K562 (cell line): ENCODE data around the gene KLK1. TPM values are rescaled to one million over a fixed set of nuclear protein-coding genes. Genes with fewer than 3 reads are reported as not detected.

Source experiments
- CBX2 ChIP-seq: fragments of 200-600 bp; sonication (generic); IDR thresholded peaks from one replicate; pipeline ENCODE4 v1.6.1; 2012; ENCODE audit warnings: mild to moderate bottlenecking, low read length, inconsistent platforms; ENCODE audit not compliant: insufficient read depth, poor library complexity, severe bottlenecking
- CEBPG ChIP-seq, 3 experiments: fragments of 200-800 bp in 1 of 3; sonication (Bioruptor generic) in 1 of 3; sonication (generic) in 1 of 3; formaldehyde crosslinking in 1 of 3; IDR thresholded peaks in 2 of 3; conservative IDR thresholded peaks in 1 of 3; 2 replicates each; pipeline versions ENCODE4 v1.6.1 to v1.8.0; 2016 to 2022; ENCODE audit warnings: missing compliant biosample characterization in 2 of 3, missing genetic modification characterization in 2 of 3, mild to moderate bottlenecking in 1 of 3, missing genetic modification reagents in 1 of 3
- DMBX1 ChIP-seq: fragments of 250-450 bp; sonication (Bioruptor Pico); IDR thresholded peaks from 2 replicates; pipeline ENCODE4 v1.8.0; 2022; ENCODE audit warnings: inconsistent platforms, mild to moderate bottlenecking, moderate library complexity, borderline replicate concordance
- GATA2 ChIP-seq: sonication (generic); formaldehyde crosslinking; IDR thresholded peaks from 2 replicates; pipeline ENCODE4 v1.4.0; 2020; ENCODE audit warnings: mild to moderate bottlenecking, missing genetic modification reagents
- NELFE ChIP-seq: IDR thresholded peaks from 2 replicates; pipeline ENCODE4 v1.6.1; 2011; ENCODE audit warnings: mild to moderate bottlenecking; ENCODE audit not compliant: insufficient read depth, insufficient read length
- NFXL1 ChIP-seq: fragments of 450-650 bp; formaldehyde crosslinking; IDR thresholded peaks from 2 replicates; pipeline ENCODE4 v1.4.0; 2021; ENCODE audit warnings: mild to moderate bottlenecking
- NONO ChIP-seq, 2 experiments: fragments of 200-400 bp in 1 of 2; fragments of 450-650 bp in 1 of 2; formaldehyde crosslinking in 1 of 2; IDR thresholded peaks; 2 replicates each; pipeline ENCODE4 v1.6.1; 2017; ENCODE audit warnings: low read depth in 2 of 2, mild to moderate bottlenecking in 2 of 2, moderate library complexity in 2 of 2, low read length in 1 of 2
- ZNF766 ChIP-seq: fragments of 200-800 bp; sonication (Bioruptor generic); conservative IDR thresholded peaks from 2 replicates; pipeline ENCODE4 v1.6.1; 2016; ENCODE audit warnings: missing genetic modification characterization, missing compliant biosample characterization
- polyA plus RNA-seq, 8 experiments: library from polyadenylated mRNA; depleted of rRNA in 4 of 8; stranded (reverse) in 5 of 8; unstranded in 3 of 8; fragments of >200 nt; fragmentation: Nextera tagmentation in 2 of 8; fragmentation: Illumina TruSeq in 1 of 8; extraction: Ambion mirVana in 2 of 8; extraction: Trizol in 1 of 8; gene quantifications; 2 replicates each; pipeline versions ENCODE4 v1.2.1 to v1.2.3, GENCODE V29; 2011 to 2014; ENCODE audit warnings: inconsistent platforms in 1 of 8, missing spikeins in 1 of 8
- total RNA-seq, 7 experiments: library from RNA; depleted of rRNA in 6 of 7; stranded (reverse); fragments of >200 nt in 6 of 7; fragmentation: Illumina TruSeq in 2 of 7; extraction: Trizol in 2 of 7; gene quantifications; 2 replicates each; pipeline versions ENCODE4 v1.2.1 to v1.2.3, GENCODE V29; 2011 to 2021; ENCODE audit warnings: low replicate concordance in 1 of 7
- TF ChIP-seq, protein P1 (sequence below): sonication (generic); formaldehyde crosslinking; IDR thresholded peaks from 2 replicates; pipeline ENCODE4 v1.8.0; 2022; ENCODE audit warnings: missing genetic modification reagents, mild to moderate bottlenecking, borderline replicate concordance
- TF ChIP-seq, protein P2 (sequence below): fragments of 450-650 bp; formaldehyde crosslinking; IDR thresholded peaks from 2 replicates; pipeline ENCODE4 v1.4.0; 2020; ENCODE audit warnings: mild to moderate bottlenecking
- TF ChIP-seq, protein P3 (sequence below): fragments of 250-450 bp; sonication (Bioruptor Pico); IDR thresholded peaks from 2 replicates; pipeline ENCODE4 v1.4.0; 2020; ENCODE audit warnings: mild to moderate bottlenecking, moderate library complexity
- TF ChIP-seq, protein P4 (sequence below): sonication (generic); formaldehyde crosslinking; IDR thresholded peaks from 2 replicates; pipeline ENCODE4 v1.4.0; 2020; ENCODE audit warnings: mild to moderate bottlenecking, missing genetic modification reagents
- TF ChIP-seq, protein P5 (sequence below): fragments of 250-450 bp; sonication (Bioruptor Pico); IDR thresholded peaks from 2 replicates; pipeline ENCODE4 v1.9.0; 2021; ENCODE audit warnings: mild to moderate bottlenecking, inconsistent platforms

KLK1 gene
- total and polyA plus RNA-seq, 9 of the 15 experiments (the other 6 are each of a cell fraction or from before 2014, with no cell fraction given), result 0.87 to 15.4 (median 9.1) TPM

DNA sequence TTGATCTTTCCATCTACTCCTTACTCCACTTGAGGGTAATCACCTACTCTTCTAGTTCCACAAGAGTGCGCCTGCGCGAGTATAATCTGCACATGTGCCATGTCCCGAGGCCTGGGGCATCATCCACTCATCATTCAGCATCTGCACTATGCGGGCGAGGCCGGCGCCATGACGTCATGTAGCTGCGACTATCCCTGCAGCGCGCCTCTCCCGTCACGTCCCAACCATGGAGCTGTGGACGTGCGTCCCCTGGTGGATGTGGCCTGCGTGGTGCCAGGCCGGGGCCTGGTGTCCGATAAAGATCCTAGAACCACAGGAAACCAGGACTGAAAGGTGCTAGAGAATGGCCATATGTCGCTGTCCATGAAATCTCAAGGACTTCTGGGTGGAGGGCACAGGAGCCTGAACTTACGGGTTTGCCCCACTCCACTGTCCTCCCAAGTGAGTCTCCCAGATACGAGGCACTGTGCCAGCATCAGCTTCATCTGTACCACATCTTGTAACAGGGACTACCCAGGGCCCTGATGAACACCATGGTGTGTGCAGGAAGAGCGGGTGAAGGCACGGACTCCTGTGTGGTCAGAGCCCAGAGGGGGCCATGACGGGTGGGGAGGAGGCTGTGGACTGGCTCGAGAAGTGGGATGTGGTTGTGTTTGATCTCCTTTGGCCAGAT, 47.0 kb upstream of the KLK1 start (continued):
- TF ChIP-seq, protein P1, sequence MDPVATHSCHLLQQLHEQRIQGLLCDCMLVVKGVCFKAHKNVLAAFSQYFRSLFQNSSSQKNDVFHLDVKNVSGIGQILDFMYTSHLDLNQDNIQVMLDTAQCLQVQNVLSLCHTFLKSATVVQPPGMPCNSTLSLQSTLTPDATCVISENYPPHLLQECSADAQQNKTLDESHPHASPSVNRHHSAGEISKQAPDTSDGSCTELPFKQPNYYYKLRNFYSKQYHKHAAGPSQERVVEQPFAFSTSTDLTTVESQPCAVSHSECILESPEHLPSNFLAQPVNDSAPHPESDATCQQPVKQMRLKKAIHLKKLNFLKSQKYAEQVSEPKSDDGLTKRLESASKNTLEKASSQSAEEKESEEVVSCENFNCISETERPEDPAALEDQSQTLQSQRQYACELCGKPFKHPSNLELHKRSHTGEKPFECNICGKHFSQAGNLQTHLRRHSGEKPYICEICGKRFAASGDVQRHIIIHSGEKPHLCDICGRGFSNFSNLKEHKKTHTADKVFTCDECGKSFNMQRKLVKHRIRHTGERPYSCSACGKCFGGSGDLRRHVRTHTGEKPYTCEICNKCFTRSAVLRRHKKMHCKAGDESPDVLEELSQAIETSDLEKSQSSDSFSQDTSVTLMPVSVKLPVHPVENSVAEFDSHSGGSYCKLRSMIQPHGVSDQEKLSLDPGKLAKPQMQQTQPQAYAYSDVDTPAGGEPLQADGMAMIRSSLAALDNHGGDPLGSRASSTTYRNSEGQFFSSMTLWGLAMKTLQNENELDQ (CRISPR knock-in tag), result peak; percentile 49; the same call in 1 of the 2 replicates
- TF ChIP-seq CEBPG (CRISPR knock-in tag; IDR thresholded peaks at IDR 0.05) (no peak; the same call in 1 of the 2 replicates), CEBPG (tag; conservative IDR thresholded peaks at IDR 0.05 in 1 of 2, IDR thresholded peaks at IDR 0.05 in 1 of 2) (no peak), ZNF766 (CRISPR knock-in tag) (peak; percentile 96), CBX2 (no peak), DMBX1 (CRISPR knock-in tag) (no peak; the same call in 1 of the 2 replicates), NFXL1 (CRISPR knock-in tag) (no peak), NELFE (no peak), NONO (IDR thresholded peaks at IDR 0.05; ENCODE audit: low read depth in 2 of 2, low read length in 1 of 2) (0 out of 4 replicates have a peak, but pooled peaks of 1 of the 2 experiments have one; percentile 64), GATA2 (CRISPR knock-in tag) (peak; percentile 64)
- TF ChIP-seq, protein P2, sequence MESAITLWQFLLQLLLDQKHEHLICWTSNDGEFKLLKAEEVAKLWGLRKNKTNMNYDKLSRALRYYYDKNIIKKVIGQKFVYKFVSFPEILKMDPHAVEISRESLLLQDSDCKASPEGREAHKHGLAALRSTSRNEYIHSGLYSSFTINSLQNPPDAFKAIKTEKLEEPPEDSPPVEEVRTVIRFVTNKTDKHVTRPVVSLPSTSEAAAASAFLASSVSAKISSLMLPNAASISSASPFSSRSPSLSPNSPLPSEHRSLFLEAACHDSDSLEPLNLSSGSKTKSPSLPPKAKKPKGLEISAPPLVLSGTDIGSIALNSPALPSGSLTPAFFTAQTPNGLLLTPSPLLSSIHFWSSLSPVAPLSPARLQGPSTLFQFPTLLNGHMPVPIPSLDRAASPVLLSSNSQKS (CRISPR knock-in tag), result no peak
- TF ChIP-seq, protein P3, sequence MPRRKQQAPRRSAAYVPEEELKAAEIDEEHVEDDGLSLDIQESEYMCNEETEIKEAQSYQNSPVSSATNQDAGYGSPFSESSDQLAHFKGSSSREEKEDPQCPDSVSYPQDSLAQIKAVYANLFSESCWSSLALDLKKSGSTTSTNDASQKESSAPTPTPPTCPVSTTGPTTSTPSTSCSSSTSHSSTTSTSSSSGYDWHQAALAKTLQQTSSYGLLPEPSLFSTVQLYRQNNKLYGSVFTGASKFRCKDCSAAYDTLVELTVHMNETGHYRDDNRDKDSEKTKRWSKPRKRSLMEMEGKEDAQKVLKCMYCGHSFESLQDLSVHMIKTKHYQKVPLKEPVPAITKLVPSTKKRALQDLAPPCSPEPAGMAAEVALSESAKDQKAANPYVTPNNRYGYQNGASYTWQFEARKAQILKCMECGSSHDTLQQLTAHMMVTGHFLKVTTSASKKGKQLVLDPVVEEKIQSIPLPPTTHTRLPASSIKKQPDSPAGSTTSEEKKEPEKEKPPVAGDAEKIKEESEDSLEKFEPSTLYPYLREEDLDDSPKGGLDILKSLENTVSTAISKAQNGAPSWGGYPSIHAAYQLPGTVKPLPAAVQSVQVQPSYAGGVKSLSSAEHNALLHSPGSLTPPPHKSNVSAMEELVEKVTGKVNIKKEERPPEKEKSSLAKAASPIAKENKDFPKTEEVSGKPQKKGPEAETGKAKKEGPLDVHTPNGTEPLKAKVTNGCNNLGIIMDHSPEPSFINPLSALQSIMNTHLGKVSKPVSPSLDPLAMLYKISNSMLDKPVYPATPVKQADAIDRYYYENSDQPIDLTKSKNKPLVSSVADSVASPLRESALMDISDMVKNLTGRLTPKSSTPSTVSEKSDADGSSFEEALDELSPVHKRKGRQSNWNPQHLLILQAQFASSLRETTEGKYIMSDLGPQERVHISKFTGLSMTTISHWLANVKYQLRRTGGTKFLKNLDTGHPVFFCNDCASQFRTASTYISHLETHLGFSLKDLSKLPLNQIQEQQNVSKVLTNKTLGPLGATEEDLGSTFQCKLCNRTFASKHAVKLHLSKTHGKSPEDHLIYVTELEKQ (CRISPR knock-in tag), result no peak
- TF ChIP-seq, protein P4, sequence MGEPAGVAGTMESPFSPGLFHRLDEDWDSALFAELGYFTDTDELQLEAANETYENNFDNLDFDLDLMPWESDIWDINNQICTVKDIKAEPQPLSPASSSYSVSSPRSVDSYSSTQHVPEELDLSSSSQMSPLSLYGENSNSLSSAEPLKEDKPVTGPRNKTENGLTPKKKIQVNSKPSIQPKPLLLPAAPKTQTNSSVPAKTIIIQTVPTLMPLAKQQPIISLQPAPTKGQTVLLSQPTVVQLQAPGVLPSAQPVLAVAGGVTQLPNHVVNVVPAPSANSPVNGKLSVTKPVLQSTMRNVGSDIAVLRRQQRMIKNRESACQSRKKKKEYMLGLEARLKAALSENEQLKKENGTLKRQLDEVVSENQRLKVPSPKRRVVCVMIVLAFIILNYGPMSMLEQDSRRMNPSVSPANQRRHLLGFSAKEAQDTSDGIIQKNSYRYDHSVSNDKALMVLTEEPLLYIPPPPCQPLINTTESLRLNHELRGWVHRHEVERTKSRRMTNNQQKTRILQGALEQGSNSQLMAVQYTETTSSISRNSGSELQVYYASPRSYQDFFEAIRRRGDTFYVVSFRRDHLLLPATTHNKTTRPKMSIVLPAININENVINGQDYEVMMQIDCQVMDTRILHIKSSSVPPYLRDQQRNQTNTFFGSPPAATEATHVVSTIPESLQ (CRISPR knock-in tag), result no peak
- TF ChIP-seq, protein P5, sequence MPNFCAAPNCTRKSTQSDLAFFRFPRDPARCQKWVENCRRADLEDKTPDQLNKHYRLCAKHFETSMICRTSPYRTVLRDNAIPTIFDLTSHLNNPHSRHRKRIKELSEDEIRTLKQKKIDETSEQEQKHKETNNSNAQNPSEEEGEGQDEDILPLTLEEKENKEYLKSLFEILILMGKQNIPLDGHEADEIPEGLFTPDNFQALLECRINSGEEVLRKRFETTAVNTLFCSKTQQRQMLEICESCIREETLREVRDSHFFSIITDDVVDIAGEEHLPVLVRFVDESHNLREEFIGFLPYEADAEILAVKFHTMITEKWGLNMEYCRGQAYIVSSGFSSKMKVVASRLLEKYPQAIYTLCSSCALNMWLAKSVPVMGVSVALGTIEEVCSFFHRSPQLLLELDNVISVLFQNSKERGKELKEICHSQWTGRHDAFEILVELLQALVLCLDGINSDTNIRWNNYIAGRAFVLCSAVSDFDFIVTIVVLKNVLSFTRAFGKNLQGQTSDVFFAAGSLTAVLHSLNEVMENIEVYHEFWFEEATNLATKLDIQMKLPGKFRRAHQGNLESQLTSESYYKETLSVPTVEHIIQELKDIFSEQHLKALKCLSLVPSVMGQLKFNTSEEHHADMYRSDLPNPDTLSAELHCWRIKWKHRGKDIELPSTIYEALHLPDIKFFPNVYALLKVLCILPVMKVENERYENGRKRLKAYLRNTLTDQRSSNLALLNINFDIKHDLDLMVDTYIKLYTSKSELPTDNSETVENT (CRISPR knock-in tag), result peak; percentile 71
